Large intestine (tissue), 3 donors: ENCODE results near the gene TMX3. TPM values are rescaled to one million over a fixed set of nuclear protein-coding genes. Genes with fewer than 3 reads are reported as not detected.

Experiments used
- DNase-seq, 2 donors: peaks; one replicate each; pipeline versions ENCODE4 v3.0.0 to v3.0.0-alpha.2; 2013
- H3K27ac ChIP-seq: one replicate; pipeline ENCODE4 v1.5.1; 2013; ENCODE audit warnings: low read length
- H3K27me3 ChIP-seq: 2 replicates; pipeline ENCODE4 v1.6.1; 2013; ENCODE audit warnings: low read length; ENCODE audit not compliant: control insufficient read depth, insufficient read depth
- H3K36me3 ChIP-seq: 2 replicates; pipeline ENCODE4 v1.6.1; 2013; ENCODE audit warnings: low read length; ENCODE audit not compliant: control insufficient read depth, insufficient read depth
- H3K4me1 ChIP-seq: one replicate; pipeline ENCODE4 v1.6.1; 2013; ENCODE audit warnings: low read length; ENCODE audit not compliant: control insufficient read depth, insufficient read depth
- H3K4me3 ChIP-seq: one replicate; pipeline ENCODE4 v1.5.1; 2013; ENCODE audit warnings: low read length
- H3K9me3 ChIP-seq: one replicate; pipeline ENCODE4 v1.6.1; 2013; ENCODE audit warnings: mild to moderate bottlenecking, low read depth, low read length, moderate library complexity; ENCODE audit not compliant: control insufficient read depth
- WGBS: methylation state at CpG from one replicate; pipeline ENCODE4 v1.1.5; 2013; ENCODE audit warnings: low lambda C conversion rate; ENCODE audit not compliant: insufficient coverage; 5-methylcytosine and 5-hydroxymethylcytosine counted together
- polyA plus RNA-seq: library from polyadenylated mRNA; unstranded; fragments of 120-200 nt; gene quantifications from one replicate; pipeline ENCODE4 v1.2.1, GENCODE V29; 2013

The TMX3 gene
- polyA plus RNA-seq, 1 donor, result 82.2 TPM

- WGBS, result 100% methylated on average over 1 of the region's 3 CpGs
- H3K27me3 ChIP-seq, result no peaks in the 10 kb centered on the region
- H3K9me3 ChIP-seq, result no peaks in the 10 kb centered on the region
- no peaks in the 10 kb centered on the region for H3K4me1 ChIP-seq
- DNase-seq, result no peak
- no peaks in the 10 kb centered on the region for H3K36me3 ChIP-seq
- no peak overlapping the region for H3K4me3 ChIP-seq
- no peak overlapping the region for H3K27ac ChIP-seq
Measured at GRCh38 chr18:68735483-68736343, 20.8 kb upstream of the TMX3 start.

GRCh38 chr18:68734308-68734707 is 19.4 kb upstream of the TMX3 start:
- Histone ChIP-seq H3K27me3 (no peaks in the 10 kb centered on the region), H3K4me1 (no peaks in the 10 kb centered on the region), H3K4me3 (no peak overlapping the region), H3K27ac (no peak overlapping the region), H3K9me3 (no peaks in the 10 kb centered on the region), H3K36me3 (no peaks in the 10 kb centered on the region)
- 29% methylated on average over 1 of the region's 5 CpGs for WGBS
- DNase-seq, result no peak

- peak; percentile 18 to 49 for DNase-seq
- WGBS, result 27% methylated on average over 1 of the region's 6 CpGs
Measured at GRCh38 chr18:68733707-68734106, 18.8 kb upstream of the TMX3 start.

DNA sequence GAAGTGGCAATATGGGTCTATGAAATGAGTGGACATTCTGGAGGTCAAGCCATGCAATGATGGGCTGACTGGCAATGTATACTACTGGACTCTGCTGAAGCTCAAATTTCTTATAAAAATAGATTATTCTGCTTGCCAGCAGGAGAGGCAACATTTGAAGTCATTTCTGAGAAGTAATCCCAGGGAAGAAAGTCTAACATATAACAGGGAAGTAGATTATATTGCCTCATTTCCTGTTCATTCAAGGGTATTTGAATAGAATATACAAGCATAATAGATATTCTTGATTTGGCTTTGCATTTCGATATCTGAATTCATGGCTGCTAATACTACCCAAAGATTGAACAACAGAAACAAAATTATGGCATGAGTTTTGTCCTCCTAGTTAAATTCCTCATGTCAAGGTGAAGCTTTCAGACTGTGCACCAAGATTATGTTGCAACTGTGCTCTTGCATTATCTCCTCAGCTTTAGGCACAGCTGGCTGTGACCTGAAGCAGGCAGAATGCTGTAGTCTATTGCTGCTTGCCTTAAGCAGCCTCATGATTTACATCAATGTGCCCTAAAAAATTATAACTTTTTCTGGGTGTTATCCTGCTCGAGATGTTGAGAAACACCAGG is 13.3 kb upstream of the TMX3 start:
- H3K4me3 ChIP-seq, result no peak overlapping the region
- no peak for DNase-seq
- H3K36me3 ChIP-seq, result no peaks in the 10 kb centered on the region
- H3K9me3 ChIP-seq, result no peaks in the 10 kb centered on the region
- H3K4me1 ChIP-seq, result no peaks in the 10 kb centered on the region
- no CpG with 5 or more reads among the region's 2 CpGs for whole genome bisulfite sequencing
- no peak overlapping the region for H3K27ac ChIP-seq
- H3K27me3 ChIP-seq, result no peaks in the 10 kb centered on the region

More at GRCh38 chr18:68733707-68734106, 18.8 kb upstream of the TMX3 start:
- Histone ChIP-seq H3K9me3 (no peaks in the 10 kb centered on the region), H3K36me3 (no peaks in the 10 kb centered on the region), H3K4me3 (no peak overlapping the region), H3K27ac (no peak overlapping the region), H3K27me3 (no peaks in the 10 kb centered on the region), H3K4me1 (no peaks in the 10 kb centered on the region)

DNA sequence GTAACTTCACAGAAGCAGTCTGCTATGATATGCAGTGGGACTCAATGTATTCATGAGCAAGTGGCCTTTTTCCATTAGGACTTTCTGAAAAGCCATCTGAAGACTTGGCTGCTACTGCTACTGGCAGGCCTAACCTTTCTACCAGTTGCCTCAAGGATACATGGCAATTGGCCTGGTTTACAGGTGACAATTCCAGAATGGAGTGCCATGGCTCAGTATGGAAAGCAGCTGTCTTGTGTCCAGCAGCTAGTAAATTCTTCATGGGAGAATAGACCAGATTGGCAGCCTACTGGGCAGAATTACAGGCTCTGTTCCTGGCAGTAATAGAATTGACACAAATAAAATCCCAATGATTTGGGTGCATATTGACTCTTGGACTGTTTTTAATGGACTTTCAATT is 12.6 kb upstream of the TMX3 start:
- Histone ChIP-seq H3K27me3 (no peaks in the 10 kb centered on the region), H3K4me3 (no peak overlapping the region), H3K27ac (no peak overlapping the region), H3K9me3 (no peaks in the 10 kb centered on the region), H3K36me3 (no peaks in the 10 kb centered on the region), H3K4me1 (no peaks in the 10 kb centered on the region)
- no peak for DNase-seq

- no peak overlapping the region for H3K4me3 ChIP-seq
- no peaks in the 10 kb centered on the region for H3K9me3 ChIP-seq
- no peaks in the 10 kb centered on the region for H3K4me1 ChIP-seq
- H3K27me3 ChIP-seq, result no peaks in the 10 kb centered on the region
- no CpG with 5 or more reads among the region's 2 CpGs for WGBS
- DNase-seq, result no peak
- H3K27ac ChIP-seq, result no peak overlapping the region
- H3K36me3 ChIP-seq, result no peaks in the 10 kb centered on the region
Measured at GRCh38 chr18:68725346-68725745, 10.4 kb upstream of the TMX3 start.

GRCh38 chr18:68724021-68724420 is 9.1 kb upstream of the TMX3 start:
- no peaks in the 10 kb centered on the region for H3K36me3 ChIP-seq
- no peaks in the 10 kb centered on the region for H3K27me3 ChIP-seq
- no peaks in the 10 kb centered on the region for H3K9me3 ChIP-seq
- no peaks in the 10 kb centered on the region for H3K4me1 ChIP-seq
- no peak overlapping the region for H3K27ac ChIP-seq
- no peak for DNase-seq
- no peak overlapping the region for H3K4me3 ChIP-seq
- WGBS, result no CpG with 5 or more reads among the region's 4 CpGs

DNA sequence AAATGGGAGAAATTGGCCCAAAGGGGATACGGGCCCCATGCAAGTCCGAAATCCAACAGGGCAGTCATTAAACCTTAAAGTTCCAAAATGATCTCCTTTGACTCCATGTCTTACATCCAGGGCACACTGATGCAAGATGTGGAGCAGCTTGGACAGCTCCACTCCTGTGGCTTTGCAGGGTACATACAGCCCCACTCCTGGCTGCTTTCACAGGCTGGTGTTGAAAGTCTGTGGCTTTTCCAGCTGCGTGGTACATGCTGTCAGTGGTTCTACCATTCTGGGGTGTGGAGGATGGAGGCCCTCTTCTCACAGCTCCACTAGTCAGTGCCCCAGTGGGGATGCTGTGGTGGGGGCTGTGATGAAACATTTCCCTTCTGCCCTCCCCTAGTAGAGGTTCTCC is 8.6 kb upstream of the TMX3 start:
- H3K36me3 ChIP-seq, result no peaks in the 10 kb centered on the region
- WGBS, result no CpG with 5 or more reads among the region's 3 CpGs
- DNase-seq, result no peak
- H3K9me3 ChIP-seq, result no peaks in the 10 kb centered on the region
- no peak overlapping the region for H3K27ac ChIP-seq
- no peaks in the 10 kb centered on the region for H3K4me1 ChIP-seq
- no peak overlapping the region for H3K4me3 ChIP-seq
- H3K27me3 ChIP-seq, result no peaks in the 10 kb centered on the region

GRCh38 chr18:68722821-68723220 is 7.9 kb upstream of the TMX3 start:
- H3K9me3 ChIP-seq, result no peaks in the 10 kb centered on the region
- no peak overlapping the region for H3K27ac ChIP-seq
- H3K27me3 ChIP-seq, result no peaks in the 10 kb centered on the region
- H3K36me3 ChIP-seq, result no peaks in the 10 kb centered on the region
- H3K4me1 ChIP-seq, result no peaks in the 10 kb centered on the region
- no peak overlapping the region for H3K4me3 ChIP-seq
- DNase-seq, result no peak
- no CpG with 5 or more reads among the region's 1 CpG for WGBS

DNA sequence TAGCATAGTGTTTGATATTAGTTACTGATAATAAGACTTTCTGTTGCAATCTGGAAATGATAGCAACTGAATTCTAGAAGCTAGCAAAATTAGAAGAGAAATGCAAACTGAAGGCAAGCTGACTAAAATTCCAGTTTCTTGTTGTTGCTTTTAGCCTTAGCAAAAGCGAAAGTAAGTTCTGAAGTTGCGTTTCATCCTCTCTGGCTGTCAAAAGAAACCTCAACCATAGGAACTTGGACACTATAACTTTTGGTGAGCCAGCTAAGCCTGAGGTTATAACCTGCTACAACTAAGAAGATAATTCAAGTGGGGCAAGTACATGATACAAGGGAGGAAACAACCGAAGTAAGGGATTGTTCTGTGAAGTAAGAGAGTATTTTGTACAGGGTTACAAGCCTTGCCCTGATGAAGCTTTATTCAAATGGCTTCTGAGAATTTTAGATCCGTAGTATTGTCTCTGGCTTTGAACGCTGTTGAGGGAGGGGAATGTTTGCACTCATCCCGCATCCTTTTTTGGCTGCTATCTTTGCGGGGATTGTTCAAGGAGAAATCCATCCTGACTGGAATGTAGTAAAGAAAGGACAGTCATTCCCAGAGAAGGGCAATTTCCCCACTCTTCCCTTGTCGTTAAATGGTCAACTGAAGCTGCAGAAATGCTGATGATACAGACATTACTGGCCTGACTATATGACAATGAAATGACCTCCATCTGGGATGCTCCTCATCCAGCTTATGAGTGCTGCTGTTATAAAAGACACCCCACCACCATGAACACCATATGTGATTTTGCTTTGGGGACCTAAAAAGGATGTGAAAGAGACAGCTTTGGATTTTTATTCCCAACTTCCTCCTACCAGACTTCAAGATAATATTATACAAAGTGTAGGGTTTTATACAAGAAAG is 7.0 kb upstream of the TMX3 start:
- 80% methylated on average over 3 of the region's 8 CpGs for WGBS
- no peak overlapping the region for H3K4me3 ChIP-seq
- no peaks in the 10 kb centered on the region for H3K27me3 ChIP-seq
- no peak overlapping the region for H3K27ac ChIP-seq
- no peak for DNase-seq
- no peaks in the 10 kb centered on the region for H3K4me1 ChIP-seq
- H3K9me3 ChIP-seq, result no peaks in the 10 kb centered on the region
- no peaks in the 10 kb centered on the region for H3K36me3 ChIP-seq
